ENCODE data around the gene CCL2.

DNA sequence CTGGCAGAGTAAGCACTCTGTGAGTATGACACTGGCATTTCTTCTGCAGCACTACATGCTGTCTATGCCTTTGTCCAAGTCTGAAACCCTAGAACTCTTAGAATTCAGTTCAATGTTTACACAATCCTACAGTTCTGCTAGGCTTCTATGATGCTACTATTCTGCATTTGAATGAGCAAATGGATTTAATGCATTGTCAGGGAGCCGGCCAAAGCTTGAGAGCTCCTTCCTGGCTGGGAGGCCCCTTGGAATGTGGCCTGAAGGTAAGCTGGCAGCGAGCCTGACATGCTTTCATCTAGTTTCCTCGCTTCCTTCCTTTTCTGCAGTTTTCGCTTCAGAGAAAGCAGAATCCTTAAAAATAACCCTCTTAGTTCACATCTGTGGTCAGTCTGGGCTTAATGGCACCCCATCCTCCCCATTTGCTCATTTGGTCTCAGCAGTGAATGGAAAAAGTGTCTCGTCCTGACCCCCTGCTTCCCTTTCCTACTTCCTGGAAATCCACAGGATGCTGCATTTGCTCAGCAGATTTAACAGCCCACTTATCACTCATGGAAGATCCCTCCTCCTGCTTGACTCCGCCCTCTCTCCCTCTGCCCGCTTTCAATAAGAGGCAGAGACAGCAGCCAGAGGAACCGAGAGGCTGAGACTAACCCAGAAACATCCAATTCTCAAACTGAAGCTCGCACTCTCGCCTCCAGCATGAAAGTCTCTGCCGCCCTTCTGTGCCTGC is at the start of gene CCL2:
- TF ChIP-seq, protein P1, sequence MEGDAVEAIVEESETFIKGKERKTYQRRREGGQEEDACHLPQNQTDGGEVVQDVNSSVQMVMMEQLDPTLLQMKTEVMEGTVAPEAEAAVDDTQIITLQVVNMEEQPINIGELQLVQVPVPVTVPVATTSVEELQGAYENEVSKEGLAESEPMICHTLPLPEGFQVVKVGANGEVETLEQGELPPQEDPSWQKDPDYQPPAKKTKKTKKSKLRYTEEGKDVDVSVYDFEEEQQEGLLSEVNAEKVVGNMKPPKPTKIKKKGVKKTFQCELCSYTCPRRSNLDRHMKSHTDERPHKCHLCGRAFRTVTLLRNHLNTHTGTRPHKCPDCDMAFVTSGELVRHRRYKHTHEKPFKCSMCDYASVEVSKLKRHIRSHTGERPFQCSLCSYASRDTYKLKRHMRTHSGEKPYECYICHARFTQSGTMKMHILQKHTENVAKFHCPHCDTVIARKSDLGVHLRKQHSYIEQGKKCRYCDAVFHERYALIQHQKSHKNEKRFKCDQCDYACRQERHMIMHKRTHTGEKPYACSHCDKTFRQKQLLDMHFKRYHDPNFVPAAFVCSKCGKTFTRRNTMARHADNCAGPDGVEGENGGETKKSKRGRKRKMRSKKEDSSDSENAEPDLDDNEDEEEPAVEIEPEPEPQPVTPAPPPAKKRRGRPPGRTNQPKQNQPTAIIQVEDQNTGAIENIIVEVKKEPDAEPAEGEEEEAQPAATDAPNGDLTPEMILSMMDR (conservative IDR thresholded peaks at IDR 0.05; ENCODE audit: low read length): no peak
- TF ChIP-seq EZH2phosphoT487 (IDR thresholded peaks at IDR 0.05; ENCODE audit: borderline replicate concordance, low read depth, low read length): no peak

Data from OCI-LY7 (cell line).